Epithelial cell of esophagus (primary cell): ENCODE results near the gene MAP4K2.

Experiments used
- DNase-seq: peaks from one replicate; pipeline ENCODE4 v3.0.0; 2010; ENCODE audit warnings: low read depth
- H3K4me3 ChIP-seq: 2 replicates; pipeline ENCODE4 v1.5.1; 2011; ENCODE audit warnings: mild to moderate bottlenecking, low read length, control low read depth
- CTCF ChIP-seq: IDR thresholded peaks from 2 replicates; pipeline ENCODE4 v1.5.1; 2011; ENCODE audit warnings: low read depth, mild to moderate bottlenecking, low read length, control low read depth, inconsistent platforms; ENCODE audit not compliant: insufficient read depth; ENCODE audit errors: missing control alignments

The MAP4K2 gene

GRCh38 chr11:64833198-64833502 lies 30.1 kb upstream of the MAP4K2 start:
- no peak for TF ChIP-seq CTCF
- no peak overlapping the region for H3K4me3 ChIP-seq
- no peak for DNase-seq

- TF ChIP-seq CTCF: no peak
Observed at GRCh38 chr11:64832467-64833197, 29.6 kb upstream of the MAP4K2 start.

GRCh38 chr11:64831411-64831891 lies 28.4 kb upstream of the MAP4K2 start:
- no peak for TF ChIP-seq CTCF
- H3K4me3 ChIP-seq: no peak overlapping the region

More at GRCh38 chr11:64832467-64833197, 29.6 kb upstream of the MAP4K2 start:
- H3K4me3 ChIP-seq: no peak overlapping the region
- no peak for DNase-seq

DNA sequence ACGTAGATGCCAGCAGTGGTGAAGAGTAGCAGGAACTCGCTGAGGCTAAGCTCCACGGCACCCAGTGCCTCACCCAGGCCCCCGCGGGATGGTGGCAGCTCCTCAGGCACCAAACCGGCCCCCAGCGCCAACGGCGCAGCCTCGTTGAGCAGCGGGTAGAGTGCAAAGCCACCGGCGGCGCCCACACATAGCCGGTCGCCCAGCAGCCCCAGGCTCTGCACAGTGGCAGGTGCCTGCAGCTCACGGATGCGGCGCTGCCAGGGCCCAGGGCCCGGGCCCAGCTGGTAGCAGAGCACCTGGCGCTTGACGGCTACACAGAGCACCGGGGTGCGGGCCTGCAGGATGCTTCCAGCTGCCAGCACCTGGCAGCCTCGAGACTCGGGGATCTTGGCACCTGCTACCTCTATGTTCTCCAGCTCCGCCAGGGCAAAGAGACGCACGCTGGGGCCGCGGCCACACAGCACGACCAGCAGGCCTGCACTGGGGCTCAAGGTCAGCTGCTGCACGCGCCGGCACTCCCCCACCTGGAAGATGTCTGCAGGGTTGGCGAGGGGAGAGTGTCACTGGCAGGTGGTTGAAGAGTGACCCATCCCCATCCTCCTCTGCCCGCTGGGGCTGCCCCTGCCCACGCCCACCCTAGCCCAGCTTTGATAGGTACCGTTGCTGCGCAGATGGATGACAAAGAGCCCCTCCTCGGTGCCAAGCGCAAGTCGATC lies 26.7 kb upstream of the MAP4K2 start:
- H3K4me3 ChIP-seq: no peak overlapping the region
- TF ChIP-seq CTCF: no peak
- DNase-seq: no peak

More at GRCh38 chr11:64831411-64831891, 28.4 kb upstream of the MAP4K2 start:
- DNase-seq: no peak

DNA sequence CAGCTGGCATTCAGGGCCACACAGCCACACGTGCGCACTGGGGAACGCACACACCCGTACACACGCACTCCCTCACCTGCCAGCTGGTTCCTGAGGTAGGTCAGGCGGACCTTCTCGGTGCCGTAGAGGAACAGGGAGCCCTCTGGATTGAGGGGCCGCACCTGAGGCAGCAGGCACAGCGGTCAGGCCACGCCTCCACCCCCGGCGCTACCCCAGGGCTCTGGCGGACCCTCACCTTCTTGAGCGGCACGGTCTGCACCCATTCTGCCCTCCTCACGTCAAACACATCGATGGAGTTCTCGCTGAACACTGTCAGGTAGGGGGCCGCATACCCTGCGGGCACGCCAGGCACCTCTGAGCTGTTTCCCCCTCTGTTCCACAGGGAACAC lies 24.4 kb upstream of the MAP4K2 start:
- no peak for DNase-seq
- TF ChIP-seq CTCF: no peak
- H3K4me3 ChIP-seq: no peak overlapping the region

DNA sequence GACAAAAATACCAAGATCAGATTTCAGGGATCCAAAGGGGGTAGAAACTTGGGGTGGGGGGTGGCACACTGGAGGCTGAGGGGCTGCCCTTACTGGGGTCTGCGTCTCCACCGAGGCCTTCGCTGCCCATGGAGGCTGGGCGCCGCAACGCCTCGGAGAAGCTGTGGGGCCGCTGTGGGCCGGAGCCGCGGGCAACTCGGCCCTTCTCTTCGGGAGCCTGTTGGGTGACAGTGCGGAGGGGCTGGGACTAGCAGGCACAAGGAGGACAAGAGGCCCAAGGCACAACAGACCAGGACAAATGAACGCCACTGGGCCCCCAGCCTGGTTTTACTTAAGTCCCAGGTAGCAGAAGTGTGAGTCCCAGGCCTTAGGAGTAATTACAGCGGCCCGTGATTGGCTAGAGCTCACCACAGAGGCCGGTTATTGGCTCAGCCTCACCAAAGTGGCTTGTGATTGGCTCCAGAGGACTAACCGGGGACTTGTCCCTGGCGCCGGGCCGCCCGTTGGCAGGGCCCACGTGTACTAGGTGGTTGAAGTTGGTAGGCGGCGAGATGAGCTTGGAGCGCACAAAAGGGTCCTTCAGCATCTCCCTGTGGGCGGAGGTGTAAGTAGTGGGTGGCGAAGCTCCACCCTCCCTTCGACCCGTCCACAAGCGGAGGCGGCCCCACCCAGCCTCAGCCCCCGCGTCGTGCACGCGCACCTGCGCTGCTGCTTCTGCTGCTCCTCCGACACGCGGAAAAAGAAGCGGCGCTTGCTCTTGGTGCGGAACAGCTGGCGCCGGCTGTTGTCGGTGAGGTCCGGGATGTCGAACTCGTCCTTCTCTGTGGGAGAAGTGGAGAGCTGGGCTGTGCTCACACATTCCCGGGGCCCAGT lies 23.8 kb upstream of the MAP4K2 start:
- DNase-seq: no peak
- TF ChIP-seq CTCF: no peak
- H3K4me3 ChIP-seq: no peak overlapping the region
